ENCODE results near the gene ARHGEF33.

The ARHGEF33 gene

DNA sequence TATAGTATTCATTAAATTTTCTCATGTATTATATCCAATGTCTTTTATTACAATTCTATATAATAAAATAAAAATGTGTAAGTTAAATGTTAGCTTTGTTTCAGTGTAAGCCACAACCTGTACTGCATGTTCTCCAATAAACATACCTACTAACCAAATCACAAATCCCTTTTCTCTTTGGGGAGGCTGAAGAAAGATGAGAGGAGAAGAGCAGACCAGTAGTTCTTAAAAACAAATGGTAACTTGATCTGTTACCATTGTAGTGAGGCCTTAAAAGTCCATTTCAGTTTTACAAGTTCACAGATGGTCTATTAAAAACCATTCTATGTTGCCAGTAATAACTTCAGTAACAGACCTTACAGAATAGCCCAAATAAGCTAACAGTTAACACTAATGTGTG lies 130.7 kb downstream of the ARHGEF33 start:
- no peak for DNase-seq (ENCODE audit: low read depth)

DNA sequence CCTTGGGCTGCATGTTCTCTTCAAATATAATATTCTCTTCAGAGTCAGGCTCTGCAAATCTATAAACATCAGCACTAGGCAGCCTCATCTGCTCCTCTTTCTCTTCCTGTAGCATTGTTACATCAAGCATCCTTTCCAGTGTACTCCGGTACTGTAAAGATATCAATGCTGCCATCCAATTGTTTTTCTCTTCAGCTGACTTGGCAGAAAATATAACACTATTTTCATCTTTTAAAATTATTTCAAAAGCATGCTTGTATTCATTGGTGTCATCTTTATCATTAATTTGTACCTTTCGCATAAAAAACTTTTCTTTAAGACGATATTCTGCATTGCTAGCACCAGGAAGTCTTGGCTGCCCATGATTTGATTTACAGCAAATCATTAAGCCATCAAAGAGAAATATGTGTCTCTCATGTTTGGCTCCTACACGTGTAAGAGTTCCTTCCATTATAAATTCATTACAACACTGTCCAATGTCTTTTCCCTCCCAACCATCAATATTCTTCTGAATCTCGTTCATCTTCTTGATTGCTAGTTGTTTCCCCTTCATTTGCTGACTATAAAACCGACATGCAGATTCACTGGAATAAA lies 133.1 kb downstream of the ARHGEF33 start:
- DNase-seq (ENCODE audit: low read depth): no peak

DNA sequence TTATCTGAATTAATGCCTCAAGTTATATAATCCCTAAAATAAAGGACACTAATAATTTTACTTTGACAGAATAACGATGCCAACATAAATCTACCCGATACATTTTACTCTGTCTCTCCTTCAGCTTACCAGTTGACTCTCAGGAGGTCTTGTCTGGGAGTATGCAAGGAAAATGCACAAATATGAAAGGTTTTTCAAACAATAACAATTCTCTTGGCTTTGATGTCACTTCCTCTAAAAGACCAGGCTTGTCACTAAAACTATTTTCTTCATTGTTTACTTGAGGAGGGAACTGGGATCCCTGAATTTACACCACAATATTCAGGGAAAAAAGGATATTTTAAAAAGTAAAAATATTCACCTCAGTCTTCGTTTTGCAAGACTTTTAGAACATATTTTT lies 134.0 kb downstream of the ARHGEF33 start:
- DNase-seq (ENCODE audit: low read depth): no peak

GRCh38 chr2:39024833-39025232 lies 135.2 kb downstream of the ARHGEF33 start:
- no peak for DNase-seq (ENCODE audit: low read depth)
